Measurements from ENCODE around the gene KRTAP9-1.

Gene KRTAP9-1

DNA sequence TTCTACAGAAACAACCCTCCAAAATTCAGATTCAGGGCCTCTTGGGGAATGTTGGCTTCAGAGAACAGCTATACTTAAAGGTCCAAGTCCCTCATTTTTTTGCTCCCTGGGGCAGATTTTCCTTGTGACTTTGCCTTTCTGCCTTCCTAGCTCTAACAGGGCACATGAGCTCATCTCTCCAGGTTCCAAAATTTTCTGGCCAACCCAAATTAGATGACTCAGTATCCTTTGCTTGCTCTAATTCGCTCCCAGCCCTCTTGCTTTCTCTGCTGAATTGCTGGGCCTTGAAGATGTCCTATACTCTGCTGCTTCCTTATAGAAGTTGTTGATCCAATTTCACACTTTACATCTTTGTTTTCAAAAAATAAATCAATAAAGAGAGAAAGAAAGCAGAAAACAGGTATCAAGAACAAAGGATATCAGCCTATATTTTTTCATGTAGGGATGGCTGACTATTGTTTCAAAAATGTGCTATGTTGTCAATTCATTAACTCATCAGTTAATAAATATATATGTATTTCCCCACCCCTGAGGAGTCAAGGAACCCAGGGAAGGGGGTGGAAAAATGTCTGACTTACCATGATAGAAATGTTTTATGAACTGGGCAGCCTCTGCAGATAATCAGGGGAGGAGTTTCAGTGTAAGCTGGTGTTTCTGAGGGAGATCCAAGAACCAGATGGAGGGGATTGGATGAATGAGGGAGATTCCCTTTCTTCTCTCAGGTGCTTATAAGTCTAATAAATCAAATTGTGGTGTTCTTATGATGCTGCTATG, 10.7 kb upstream of the KRTAP9-1 start:
- ChIA-PET POLR2A (interaction anchor here (0.9 kb wide), 1 partner anchor 17 kb away, joined by 3 read pairs; no protein-coding TSS in a partner anchor), CTCF (interaction anchor here (1.8 kb wide), 1 partner anchor 8 kb away, joined by 5 read pairs; no protein-coding TSS in a partner anchor)
- DNase-seq (ENCODE audit: low read depth, low spot score), result no peak
- no peak overlapping the region for H3K4me3 ChIP-seq (ENCODE audit: low read depth, low read length)
- TF ChIP-seq, protein P1, sequence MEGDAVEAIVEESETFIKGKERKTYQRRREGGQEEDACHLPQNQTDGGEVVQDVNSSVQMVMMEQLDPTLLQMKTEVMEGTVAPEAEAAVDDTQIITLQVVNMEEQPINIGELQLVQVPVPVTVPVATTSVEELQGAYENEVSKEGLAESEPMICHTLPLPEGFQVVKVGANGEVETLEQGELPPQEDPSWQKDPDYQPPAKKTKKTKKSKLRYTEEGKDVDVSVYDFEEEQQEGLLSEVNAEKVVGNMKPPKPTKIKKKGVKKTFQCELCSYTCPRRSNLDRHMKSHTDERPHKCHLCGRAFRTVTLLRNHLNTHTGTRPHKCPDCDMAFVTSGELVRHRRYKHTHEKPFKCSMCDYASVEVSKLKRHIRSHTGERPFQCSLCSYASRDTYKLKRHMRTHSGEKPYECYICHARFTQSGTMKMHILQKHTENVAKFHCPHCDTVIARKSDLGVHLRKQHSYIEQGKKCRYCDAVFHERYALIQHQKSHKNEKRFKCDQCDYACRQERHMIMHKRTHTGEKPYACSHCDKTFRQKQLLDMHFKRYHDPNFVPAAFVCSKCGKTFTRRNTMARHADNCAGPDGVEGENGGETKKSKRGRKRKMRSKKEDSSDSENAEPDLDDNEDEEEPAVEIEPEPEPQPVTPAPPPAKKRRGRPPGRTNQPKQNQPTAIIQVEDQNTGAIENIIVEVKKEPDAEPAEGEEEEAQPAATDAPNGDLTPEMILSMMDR (IDR thresholded peaks at IDR 0.05; ENCODE audit: insufficient read depth, low read length, missing control alignments), result no peak

GRCh38 chr17:41184480-41184961, 5.2 kb upstream of the KRTAP9-1 start, which contains the start of gene KRTAP4-1:
TSS of gene KRTAP4-1 (minus strand) at chr17:41184911. CDS start at chr17:41184854, 57 bp downstream.
- POLR2A ChIA-PET, result no interaction called here
- no peak for DNase-seq (ENCODE audit: low read depth, low spot score)

DNA sequence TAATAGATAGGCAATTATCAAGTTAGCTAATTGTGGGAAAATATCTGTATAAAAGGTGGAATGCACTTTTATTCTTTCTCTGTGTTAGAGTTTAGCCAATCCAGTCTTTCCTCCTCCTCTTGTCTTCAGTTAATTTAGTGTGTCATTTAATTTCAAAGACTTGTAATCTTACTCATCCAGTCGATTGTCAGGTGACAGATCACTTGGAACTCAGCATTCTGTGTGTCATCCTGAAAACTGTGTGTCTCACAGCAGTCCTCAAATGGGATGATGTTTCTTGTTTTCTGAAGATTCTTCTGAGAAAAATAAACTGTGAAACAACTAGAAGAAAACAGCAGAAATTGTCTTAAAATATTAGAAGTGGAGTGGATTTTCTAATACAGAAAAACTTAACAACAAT, 4.7 kb upstream of the KRTAP9-1 start:
- ChIA-PET CTCF (interaction anchor here (1.4 kb wide), 1 partner anchor 25 kb away, joined by 4 read pairs; no protein-coding TSS in a partner anchor), POLR2A (no interaction called here)
- no peak for DNase-seq (ENCODE audit: low read depth, low spot score)
- TF ChIP-seq, protein P1 (IDR thresholded peaks at IDR 0.05; ENCODE audit: insufficient read depth, low read length, missing control alignments), result no peak
- H3K4me3 ChIP-seq (ENCODE audit: low read depth, low read length), result no peak overlapping the region

More at GRCh38 chr17:41184480-41184961, 5.2 kb upstream of the KRTAP9-1 start, which contains the start of gene KRTAP4-1:
- CTCF ChIA-PET, result interaction anchor here (1.4 kb wide), 1 partner anchor 25 kb away, joined by 4 read pairs; no protein-coding TSS in a partner anchor
- H3K4me3 ChIP-seq (ENCODE audit: low read depth, low read length), result no peak within 1 kb of the TSS
- TF ChIP-seq, protein P1 (IDR thresholded peaks at IDR 0.05; ENCODE audit: insufficient read depth, low read length, missing control alignments), result no peak

DNA sequence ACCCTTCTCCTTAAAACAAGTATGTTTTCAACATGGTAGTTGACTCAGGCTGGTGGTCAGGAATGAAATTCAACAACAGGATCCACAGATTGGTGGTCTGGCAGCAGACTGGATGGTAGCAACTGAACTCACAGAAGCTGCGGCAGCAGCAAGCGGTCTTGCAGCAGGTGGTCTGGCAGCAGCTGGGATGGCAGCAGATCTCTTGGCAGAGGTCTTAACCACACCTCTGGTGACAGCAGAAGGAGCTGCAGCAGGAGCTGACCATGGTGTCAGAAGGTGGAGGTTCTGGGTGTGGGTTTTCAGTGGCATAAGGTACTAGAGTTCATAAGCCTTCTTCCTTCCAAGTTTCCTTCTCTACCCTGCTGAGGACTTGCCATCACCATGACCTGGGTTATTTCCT, 2.8 kb upstream of the KRTAP9-1 start:
- no peak overlapping the region for H3K4me3 ChIP-seq (ENCODE audit: low read depth, low read length)
- no peak for DNase-seq (ENCODE audit: low read depth, low spot score)
- POLR2A ChIA-PET, result no interaction called here
- TF ChIP-seq, protein P1 (IDR thresholded peaks at IDR 0.05; ENCODE audit: insufficient read depth, low read length, missing control alignments), result no peak
- CTCF ChIA-PET, result interaction anchor here (1.5 kb wide), 1 partner anchor 9 kb away, joined by 5 read pairs; the partner anchor contains the start of gene KRTAP4-2

DNA sequence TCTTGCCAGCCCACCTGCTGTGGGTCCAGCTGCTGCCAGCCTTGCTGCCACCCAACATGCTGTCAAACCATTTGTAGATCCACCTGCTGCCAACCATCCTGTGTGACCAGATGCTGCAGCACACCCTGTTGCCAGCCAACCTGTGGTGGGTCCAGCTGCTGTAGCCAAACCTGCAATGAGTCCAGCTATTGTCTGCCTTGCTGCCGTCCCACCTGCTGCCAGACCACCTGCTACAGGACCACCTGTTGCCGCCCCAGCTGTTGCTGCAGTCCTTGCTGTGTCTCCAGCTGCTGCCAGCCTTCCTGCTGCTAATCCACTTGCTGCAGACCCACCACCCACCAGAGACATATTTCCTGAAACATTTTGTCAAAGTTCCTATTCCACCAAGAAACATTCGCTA, 641 bp downstream of the KRTAP9-1 start:
- ChIA-PET CTCF (no interaction called here), POLR2A (no interaction called here)

More for the DNA sequence above, 641 bp downstream of the KRTAP9-1 start:
- TF ChIP-seq, protein P1 (IDR thresholded peaks at IDR 0.05; ENCODE audit: insufficient read depth, low read length, missing control alignments), result no peak
- no peak overlapping the region for H3K4me3 ChIP-seq (ENCODE audit: low read depth, low read length)
- no peak for DNase-seq (ENCODE audit: low read depth, low spot score)

Measured in AG04449 (cell line).